ENCODE measurements around the gene SLC2A9.
A peak's percentile ranks its signal among the peaks of the same experiment; 100 is the strongest.

The SLC2A9 gene

DNA sequence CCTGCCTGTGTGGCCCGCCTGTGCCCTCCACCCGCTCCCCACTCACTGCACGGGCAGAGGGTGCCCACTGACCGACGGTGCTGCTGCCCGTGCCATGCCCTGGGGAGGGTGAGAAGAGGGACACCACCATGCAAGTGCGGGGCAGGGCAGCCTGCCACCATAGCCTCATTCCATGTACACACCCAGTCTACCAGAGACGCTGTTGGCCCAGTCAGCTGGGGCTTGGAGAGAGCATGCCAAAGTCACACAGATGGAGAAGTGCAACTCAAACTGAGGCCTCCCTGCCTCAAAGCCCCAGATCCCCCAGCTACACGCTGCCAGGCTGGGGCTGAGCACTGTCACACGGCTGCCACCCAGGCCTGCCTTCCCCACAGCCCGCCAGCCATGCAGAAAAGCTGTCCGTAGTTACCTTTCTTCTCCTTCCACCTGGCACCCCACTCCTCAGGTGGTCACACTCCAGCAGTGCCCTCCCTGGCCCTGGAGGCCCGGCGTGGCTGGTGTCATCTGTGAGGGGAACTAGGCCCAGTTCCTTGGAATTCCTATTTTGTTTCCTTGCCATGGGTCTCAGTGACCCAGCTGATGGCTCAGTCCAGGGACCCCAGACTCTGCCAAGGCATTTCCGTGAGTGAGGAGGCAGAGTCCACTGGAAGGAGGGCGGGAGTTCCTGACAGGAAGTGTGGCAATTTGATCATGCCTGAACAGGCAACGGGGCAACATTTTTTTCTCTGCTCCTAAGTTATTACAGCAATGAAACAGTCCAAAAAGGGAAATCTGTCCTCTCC, at the start of gene SLC2A9:
TSS of gene SLC2A9 (minus strand) at position 627 of the 782 bp plus-strand sequence. CDS start at position 559, 68 bp downstream.
- no peak for DNase-seq

DNA sequence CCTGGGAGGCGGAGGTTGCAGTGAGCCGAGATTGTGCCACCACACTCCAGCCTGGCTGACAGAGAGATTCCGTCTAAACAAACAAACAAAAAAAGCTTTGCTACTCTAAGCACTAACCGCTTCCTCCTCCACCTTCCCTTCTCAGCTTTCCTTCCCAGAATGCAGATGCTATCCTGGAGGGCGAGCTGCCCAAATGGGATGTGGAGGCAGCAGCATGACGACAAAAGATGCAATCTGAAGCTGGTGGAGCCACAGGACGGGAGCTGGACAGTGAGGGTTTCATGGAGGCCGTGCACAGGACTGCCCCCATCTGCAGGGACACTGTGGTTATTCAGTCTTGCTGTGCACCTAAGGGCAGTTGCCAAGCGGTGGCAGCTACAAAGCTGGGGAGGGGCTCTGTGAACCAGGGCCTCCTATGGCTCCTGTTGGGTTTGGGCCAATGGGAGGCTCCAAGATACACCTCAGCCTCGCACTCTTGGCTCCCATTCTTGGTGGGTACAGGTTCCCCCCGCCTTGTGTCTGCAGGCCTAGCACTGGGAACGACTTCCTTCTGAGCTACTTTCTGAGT, 47.9 kb upstream of the SLC2A9 start:
- DNase-seq = no peak

DNA sequence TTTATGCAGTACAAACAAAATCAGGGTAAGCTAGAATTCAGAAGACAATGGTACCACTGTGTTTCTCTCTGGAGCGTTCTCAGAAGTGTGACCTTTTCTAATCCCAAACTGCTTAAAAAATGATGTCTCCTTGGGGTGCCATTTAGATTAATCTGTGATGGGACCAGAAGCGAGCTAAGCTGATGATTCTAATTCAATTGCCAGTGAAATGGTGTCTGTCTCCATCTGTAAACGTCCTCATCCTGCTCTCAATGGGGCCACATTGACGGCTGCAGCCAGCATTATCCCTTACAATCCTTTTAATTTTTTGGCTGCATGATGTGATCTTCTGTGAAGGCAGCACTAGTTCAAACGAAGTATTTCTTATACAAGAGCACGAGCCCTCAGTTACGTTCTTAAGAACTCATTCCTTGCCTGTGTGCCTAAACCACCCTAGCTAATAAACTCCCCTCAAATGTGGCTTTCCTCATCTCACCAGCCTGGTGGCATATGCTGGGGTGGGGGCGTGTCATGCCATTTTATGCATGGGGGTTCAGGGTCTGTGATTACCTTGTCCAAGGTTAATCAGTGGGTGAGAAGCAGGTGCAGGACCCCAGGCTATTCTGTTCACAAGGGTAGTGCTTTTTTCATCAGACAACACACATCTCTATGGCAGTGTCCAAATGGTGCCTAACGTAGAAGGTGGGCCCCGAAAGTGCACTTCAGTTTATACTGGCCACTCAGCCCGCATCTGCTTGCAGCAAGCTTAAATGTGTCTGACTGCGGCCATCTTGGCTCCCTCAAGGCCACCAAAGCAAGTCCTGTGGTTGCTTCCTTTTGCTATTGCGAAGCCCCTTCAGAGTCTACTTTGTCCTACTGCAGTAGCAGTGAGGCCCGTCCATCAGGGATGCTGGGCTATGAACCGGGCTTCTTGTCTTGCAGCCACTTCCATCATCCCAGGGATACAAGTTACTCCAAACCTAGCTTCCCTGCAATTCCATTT, 45.7 kb upstream of the SLC2A9 start:
- DNase-seq = no peak

DNA sequence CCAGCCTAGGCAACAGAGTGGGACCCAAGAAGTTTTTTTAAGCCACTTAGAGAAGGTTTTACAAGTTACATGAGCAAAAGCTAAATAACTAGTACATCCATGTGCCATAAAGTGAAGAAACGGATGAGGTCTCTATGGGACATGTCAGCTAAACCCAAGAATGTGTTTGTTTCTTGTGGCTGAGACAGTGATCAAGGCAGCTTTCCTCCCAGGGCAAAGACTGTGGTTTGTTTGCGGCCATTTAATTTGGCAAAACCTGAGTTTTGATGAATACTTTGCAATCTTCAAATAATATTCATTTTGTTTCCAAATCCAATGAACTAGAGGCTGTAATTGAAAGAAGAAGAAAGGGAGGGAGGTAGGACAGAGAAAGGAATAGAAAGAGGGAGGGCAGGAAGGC, 44.9 kb upstream of the SLC2A9 start:
- no peak for DNase-seq

DNA sequence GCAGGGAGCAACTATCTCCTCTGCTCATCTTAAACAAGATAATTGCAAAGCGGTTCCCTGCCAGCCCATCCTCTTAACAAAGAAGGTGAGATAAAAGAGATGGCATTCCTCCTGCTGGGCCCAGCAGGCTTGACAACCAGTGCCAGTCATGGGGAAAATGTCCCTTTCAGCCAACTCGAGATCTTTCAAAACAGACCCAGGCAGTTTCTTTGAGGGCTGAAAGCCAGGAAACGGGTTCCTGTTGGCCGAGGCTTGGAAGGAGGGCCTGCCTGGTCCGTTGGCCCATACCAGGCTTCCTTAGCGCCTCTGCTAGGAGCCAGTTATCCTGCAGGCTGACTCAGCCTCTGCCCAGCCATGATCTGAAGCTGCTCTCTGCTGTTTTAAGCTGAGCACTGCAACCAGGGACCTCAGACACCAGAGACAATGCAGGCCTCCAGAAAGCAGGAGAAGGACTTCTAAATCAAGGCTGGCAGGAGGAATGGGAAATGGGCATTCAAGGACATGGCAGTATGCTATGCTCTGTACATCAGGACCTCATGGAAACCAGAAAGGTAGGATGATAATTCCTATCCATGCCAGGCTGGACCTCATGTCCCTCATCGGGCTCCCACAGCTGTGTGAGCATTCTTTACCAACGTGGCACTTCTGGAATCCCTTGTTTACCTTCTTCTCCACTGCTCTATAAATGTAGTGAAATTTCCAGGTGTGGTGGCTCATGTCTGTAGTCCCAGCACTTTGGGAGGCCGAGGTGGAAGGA, 42.4 kb upstream of the SLC2A9 start:
- peak; percentile 88 for DNase-seq

DNA sequence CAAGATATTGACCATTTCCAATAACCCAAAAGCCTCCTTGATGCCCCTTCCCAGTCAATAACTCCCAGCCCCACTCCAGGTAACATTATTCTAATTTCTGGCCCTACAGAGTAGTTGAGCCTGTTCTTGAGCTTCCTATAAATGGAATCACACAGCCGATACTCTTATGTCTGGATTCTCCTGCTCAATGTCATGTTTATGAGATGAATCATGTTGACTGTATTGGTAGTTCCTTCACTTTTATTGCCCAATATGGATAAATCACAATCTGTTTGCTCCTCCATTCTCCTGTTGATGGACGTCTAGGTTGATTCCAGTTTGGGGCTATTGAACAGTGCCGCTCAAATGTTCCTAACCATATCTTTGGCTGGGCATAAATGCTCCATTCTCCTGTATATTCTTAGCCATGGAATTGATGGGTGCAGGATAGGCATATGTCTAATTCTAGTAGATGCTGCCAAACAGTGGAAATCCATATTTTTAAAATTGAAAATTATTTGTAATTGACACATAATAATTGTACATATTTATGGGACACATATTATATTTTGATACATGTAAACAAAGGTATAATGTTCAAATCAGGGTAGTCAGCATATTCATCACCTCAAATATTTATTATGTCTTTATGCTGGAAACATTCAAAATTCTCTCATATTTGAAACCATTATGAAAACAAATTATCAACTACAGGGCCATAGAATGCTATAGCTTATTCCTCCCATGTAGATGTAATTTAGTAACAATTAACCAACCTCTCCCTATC, 40.5 kb upstream of the SLC2A9 start:
- no peak for DNase-seq

DNA sequence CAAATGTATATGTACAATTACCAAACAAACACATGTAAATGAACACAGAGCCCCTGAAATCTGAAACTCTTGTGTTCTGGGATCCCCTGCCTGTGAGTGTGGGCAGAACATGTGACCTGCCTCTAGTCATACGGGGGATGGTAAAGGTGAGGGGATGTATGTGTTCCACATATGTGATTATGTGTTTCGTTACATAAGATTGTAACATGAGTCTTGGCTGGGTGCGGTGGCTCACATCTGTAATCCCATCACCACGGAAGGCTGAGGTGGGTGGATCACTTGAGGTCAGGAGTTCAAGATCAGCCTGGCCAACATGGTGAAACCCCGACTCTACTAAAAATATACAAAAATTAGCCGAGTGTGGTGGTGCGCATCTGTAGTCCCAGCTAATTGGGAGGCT, 37.1 kb upstream of the SLC2A9 start:
- no peak for DNase-seq

DNA sequence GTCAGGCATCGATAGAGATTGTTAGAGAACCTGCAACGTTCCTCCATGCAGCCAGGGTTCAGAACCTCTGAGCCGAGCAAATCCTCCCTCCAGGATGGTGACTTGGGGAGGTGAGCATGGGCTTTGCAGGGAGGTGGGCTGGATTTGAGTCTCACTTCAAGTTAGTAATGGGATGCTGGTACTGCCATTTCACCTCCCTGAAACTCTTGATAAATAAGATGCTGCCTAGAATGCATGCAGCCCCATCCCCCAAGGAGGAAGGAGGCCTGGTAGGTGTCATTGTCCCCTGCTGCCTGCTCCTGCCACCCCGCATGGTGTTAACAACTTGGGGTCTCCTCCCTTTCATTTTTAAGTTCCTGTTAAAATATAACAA, 35.7 kb upstream of the SLC2A9 start:
- no peak for DNase-seq

DNA sequence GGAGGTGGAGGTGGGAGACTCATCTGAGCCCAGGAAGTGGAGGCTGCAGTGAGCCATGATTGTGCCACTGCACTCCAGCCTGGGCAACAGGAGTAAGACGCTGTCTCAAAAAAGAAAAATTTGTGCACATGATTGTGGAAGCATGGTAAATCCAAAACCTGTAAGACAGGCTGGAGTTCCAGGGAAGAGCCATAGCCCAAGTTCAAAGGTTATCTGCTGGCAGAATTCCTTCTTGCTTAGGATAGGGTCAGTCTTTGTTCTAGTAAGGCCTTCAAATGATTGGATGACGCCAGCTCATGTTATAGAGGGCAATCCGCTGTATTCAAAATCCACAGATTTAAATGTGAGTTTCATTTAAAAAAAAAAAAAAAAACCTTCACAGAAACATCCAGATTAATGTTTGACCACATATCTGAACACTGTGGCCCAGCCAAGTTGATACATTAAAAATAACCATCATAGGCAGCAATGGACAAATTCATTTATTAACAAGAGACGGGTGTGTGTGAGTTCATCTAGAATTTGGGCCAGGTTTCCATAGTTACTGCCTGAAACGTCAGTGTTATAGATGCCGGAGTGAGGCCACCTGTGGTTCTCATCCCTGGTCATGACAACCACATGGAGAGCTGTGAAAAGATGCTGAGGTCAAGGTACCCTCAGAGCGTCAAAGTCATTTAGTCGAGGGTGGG, 35.2 kb upstream of the SLC2A9 start:
- no peak for DNase-seq

DNA sequence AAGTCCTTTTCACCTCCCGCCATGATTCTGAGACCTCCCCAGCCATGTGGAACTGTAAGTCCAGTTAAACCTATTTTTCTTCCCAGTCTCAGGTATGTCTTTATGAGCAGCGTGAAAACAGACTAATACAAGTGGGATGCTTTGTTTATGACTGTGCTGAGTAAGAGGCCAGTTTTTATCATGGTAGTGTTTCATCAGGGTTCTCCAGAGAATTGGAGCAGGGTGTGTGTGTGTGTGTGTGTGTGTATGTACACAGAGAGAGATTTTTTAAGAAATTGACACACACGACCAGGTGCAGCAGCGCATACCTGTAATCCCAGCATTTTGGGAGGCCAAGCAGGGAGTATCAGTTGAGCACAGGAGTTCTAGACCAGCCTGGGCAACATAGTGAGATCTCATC, 34.6 kb upstream of the SLC2A9 start:
- no peak for DNase-seq

DNA sequence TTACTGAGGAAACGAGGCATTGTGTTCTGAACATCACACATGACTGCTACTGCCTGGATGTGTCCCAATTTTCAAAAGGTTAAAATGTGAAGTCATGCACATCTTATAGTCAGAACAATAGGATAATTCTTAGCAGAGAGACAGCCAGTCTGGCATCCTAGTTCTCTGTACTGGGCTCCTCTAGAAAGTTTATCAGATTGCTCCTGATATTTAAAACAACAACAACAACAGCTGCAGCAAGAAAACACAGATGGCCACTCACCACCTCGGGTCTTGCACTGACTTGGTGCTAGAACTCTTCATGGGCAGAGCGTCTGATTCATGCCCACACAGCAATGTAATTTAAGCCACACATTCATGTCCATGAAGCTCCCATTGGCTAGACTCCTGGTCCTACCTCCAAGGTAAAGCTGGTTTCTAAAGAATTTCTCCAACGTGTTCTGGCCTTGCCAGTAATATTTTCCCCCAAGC, 33.3 kb upstream of the SLC2A9 start:
- DNase-seq = no peak

DNA sequence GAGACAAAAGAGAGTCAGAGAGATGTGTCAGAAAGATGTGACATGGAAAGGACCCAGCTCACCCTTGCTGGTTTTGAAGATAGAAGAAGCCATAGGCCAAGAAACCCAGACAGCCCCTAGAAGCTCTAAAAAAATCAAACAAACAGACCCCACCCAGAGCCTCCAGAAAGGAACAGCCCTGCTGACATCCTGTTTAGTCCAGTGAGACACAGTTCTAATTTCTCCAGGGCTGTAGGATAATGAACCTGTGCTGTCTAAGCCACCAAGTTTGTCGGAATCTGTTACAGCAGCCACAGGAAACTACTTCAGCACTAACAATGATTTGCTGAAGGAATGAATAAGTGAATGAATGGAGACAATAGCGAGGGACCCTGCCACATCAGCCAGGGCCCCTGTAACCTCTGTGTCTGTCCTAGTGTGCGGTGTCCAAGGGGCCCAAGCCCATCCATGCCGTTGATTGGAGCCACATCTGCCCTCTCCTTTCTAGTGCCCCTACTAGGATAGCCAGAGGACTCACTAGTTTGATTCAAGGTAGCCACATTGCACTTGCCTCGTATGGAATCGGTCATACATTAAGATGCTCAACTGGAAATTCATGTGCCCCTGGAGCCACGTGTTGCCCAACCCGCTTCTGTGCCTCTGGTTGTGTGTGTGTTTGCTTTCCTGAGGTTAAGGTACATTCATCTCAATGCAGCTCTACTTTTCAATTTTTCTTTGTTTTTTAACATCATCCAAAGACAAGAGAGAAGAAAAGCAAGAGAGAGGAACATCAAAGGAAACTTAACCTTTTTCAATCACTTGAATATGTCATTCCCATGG, 32.5 kb upstream of the SLC2A9 start:
- no peak for DNase-seq

DNA sequence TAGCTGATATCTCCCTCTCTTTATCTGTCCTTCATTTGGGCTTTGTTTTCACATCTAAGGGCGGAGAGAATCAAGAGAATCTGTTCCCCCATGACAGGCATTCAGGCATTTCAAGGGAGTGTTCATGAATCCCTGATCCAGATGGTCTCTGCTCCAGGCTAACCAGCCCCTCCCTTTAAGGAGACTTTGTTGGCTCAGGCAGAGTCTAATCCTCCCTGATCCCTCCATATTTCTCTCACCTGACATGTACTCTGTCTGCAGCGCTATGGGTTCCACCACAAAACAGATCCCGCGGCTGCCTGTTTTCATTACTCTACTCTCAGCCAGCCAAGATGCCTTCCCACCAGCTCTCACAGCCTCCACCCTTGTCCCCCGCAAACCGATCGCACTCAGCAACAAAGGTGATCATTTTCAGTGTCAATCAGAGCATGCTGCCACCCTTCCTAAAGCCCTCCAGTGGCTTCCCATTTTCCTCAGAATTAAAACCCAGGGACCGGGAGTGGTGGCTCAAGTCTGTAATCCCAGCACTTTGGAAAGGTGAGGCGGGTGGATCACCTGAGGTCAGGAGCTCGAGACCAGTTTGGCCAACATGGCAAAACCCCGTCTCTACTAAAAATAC, 30.3 kb upstream of the SLC2A9 start:
- DNase-seq = no peak

DNA sequence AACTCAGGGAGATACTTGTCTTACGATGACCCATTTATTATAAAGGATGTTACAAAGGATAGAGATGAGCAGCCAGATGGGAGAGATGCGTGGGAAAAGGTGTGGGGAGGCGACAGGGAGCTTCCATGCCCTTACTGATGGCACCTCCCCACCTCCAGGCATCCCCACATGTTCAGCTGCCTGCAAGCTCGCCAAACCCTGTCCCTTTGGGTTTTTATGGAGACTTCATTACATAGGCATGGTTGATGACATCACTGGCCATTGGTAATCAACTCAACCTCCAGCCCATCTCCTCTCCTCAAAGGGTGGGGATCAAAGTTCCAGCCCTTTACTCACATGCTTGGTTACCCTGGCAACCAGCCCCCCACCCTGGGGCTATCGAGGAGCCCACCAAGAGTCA, 29.4 kb upstream of the SLC2A9 start:
- DNase-seq = no peak

DNA sequence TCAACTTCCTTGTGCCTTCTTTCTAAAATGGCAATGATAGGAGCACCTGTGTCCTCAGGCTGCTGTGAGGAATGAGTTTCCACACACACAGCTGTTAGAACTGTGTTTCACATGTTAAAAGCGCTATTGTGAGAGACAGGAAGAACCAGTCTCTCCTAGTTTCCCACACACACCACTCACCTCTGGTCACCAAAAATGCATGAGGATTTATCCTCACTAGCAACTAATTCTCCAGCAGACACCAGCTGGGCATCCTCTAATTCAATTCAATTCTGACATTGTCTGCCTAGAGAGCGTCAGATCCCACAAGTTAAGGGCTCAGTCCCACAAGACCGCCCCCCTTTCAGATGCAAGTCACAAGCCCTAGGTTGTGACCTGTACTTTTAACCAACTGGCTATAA, 29.0 kb upstream of the SLC2A9 start:
- DNase-seq = no peak

DNA sequence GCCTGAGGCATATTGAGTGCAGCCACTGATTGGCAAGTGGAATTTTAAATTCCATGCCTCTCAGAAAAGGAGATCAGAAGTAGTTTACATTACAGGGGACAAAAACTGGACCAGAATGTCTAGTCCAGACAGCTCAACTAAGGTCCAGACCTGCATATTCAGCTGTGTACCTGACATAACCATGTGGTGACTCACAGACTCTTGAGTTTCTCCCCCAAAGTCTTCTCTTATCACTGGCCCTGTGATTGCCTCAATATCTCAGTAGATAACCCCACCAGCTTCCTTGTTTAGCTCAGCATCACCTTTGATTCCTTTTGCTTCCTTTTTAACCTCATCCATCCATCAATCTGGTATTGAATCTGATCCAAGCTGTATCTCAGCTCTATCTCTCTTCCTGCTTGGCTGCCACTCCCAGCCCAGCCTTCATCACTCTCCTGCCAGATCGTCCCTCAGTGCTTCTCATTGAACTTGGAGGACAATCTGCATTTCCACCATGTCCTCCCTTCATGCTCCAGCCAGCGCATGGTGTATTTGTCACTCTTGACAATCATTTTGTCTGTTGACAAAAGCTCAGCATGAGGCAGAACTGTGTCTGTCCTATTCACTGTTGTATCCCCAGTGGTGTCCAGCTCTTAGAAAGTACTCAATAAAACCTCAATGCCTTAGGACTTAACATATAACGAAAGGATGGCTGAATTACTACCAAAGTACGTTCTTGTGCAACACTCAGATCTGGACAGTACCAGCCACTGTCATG, 27.8 kb upstream of the SLC2A9 start:
- no peak for DNase-seq

DNA sequence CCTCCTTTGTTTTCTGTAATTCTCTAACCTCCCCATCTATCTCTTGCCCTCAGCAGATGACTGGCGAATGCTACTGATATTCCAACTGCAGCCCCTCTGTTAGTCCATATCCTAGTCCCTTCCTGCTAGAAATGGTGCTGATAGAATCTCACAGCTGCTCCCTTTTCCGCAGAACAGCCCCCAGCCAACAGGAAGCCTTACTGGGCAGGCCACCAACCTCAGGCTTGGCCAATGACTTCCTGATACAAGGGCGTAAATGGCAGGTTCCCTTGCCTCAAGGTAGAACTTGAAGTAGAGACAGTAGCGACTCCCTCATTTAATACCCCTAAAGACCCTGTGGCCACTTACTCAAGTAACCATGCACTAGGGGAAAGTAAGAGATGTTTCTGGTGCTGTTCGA, 26.7 kb upstream of the SLC2A9 start:
- DNase-seq = no peak

DNA sequence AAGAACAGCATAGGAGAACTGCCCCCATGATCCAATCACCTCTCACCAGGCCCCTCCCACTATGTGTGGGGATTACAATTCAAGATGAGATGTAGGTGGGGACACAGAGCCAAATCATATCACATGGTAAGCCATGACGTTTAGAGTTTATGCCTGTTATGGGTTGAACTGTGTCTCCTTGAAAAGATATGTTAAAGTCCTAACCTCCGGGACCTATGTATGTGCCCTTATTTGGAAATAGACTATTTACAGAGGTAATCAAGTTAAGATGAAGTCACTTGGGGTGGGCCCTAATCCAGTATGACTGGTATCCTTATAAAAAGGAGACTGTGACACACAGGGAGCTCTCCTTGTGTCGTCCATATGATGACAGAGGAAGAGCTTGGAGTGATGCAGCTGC, 25.2 kb upstream of the SLC2A9 start:
- DNase-seq = no peak

DNA sequence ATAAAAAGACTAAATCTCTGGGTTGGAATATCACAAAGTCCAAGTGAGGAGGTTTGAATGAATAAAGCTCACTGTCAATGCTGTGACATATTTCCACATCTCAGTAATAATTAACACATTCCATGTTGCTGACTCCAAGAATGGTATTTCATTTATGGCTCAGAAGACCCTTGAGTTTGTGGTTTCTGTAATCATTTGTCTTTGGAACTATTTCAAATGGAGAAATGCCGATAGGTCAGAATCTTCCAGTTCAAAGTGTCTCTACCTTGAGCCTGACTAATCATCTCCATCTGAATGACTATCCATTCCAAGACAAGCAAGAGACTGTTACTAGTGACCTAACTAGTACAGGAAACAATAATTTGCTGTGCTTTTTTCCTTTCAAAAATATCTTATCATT, 24.2 kb upstream of the SLC2A9 start:
- DNase-seq = no peak
